Neural cell (in vitro differentiated cells): ENCODE data around the gene ADGRA1. TPM values are rescaled to one million over a fixed set of nuclear protein-coding genes. Genes with fewer than 3 reads are reported as not detected.

Source experiments
- H2AFZ ChIP-seq: fragments of 200-600, 300-800 bp; sonication (generic), shearing (Covaris generic); 2 replicates; pipeline ENCODE4 v1.6.0; 2014; ENCODE audit warnings: low read depth, mild to moderate bottlenecking, antibody characterized with exemption, low read length, moderate library complexity
- H3F3A ChIP-seq: fragments of 200-600 bp; shearing (Covaris generic); 2 replicates; pipeline ENCODE4 v1.6.1; 2016; ENCODE audit warnings: mild to moderate bottlenecking, moderate library complexity, mixed read lengths, antibody characterized with exemption, low read length; ENCODE audit not compliant: insufficient read depth, poor library complexity, severe bottlenecking
- H3K27ac ChIP-seq: fragments of 200-600, 300-800 bp; sonication (generic), shearing (Covaris generic); 2 replicates; pipeline ENCODE4 v1.5.1; 2014; ENCODE audit warnings: mild to moderate bottlenecking, low read length, moderate library complexity
- H3K27me3 ChIP-seq: fragments of 300-800, 200-600 bp; sonication (generic), shearing (Covaris generic); 2 replicates; pipeline ENCODE4 v1.6.0; 2014; ENCODE audit warnings: mild to moderate bottlenecking, low read depth, low read length, moderate library complexity; ENCODE audit not compliant: insufficient read depth
- H3K36me3 ChIP-seq: fragments of 300-800, 200-600 bp; sonication (generic), shearing (Covaris generic); 2 replicates; pipeline ENCODE4 v1.5.1; 2014; ENCODE audit warnings: mild to moderate bottlenecking, antibody characterized with exemption, low read length, moderate library complexity; ENCODE audit not compliant: insufficient read depth
- H3K4me2 ChIP-seq: fragments of 300-800, 200-600 bp; sonication (generic), shearing (Covaris generic); 2 replicates; pipeline ENCODE4 v1.6.0; 2014; ENCODE audit warnings: mild to moderate bottlenecking, low read length
- H3K4me3 ChIP-seq: fragments of 300-800, 200-600 bp; sonication (generic), shearing (Covaris generic); 2 replicates; pipeline ENCODE4 v1.5.1; 2014; ENCODE audit warnings: mild to moderate bottlenecking, low read length, moderate library complexity
- H3K79me2 ChIP-seq: fragments of 200-600 bp; shearing (Covaris generic); replicated peaks from 2 replicates; pipeline ENCODE4 v1.6.0; 2014; ENCODE audit warnings: mild to moderate bottlenecking, low read length, moderate library complexity; ENCODE audit not compliant: insufficient read depth
- H3K9ac ChIP-seq: fragments of 300-800, 200-600 bp; sonication (generic), shearing (Covaris generic); 2 replicates; pipeline ENCODE4 v1.6.1; 2016; ENCODE audit warnings: mild to moderate bottlenecking, low read length, mixed read lengths
- H3K9me2 ChIP-seq: fragments of 200-600 bp; shearing (Covaris generic); 2 replicates; pipeline ENCODE4 v1.6.1; 2016; ENCODE audit warnings: mild to moderate bottlenecking, low read length, mixed read lengths; ENCODE audit not compliant: insufficient read depth
- H3K9me3 ChIP-seq: fragments of 200-600, 300-800 bp; sonication (generic), shearing (Covaris generic); 2 replicates; pipeline ENCODE4 v1.6.1; 2016; ENCODE audit warnings: mild to moderate bottlenecking, mixed run types, low read length, moderate library complexity, mixed read lengths
- H4K20me1 ChIP-seq: fragments of 200-600 bp; shearing (Covaris generic); 2 replicates; pipeline ENCODE4 v1.6.1; 2016; ENCODE audit warnings: mild to moderate bottlenecking, mixed run types; ENCODE audit not compliant: insufficient read depth
- CTCF ChIP-seq: fragments of 450-650 bp; IDR thresholded peaks from 2 replicates; pipeline ENCODE4 v1.5.1; 2014; ENCODE audit warnings: antibody characterized with exemption, mild to moderate bottlenecking, moderate library complexity; ENCODE audit not compliant: poor library complexity, severe bottlenecking
- EP300 ChIP-seq: fragments of 450-650 bp; conservative IDR thresholded peaks from 2 replicates; pipeline ENCODE4 v1.6.1; 2014; ENCODE audit warnings: antibody characterized with exemption, mild to moderate bottlenecking, moderate library complexity; ENCODE audit not compliant: poor library complexity, severe bottlenecking
- EZH2 ChIP-seq: fragments of 200-600, 300-800 bp; shearing (Covaris generic), sonication (generic); IDR thresholded peaks from 2 replicates; pipeline ENCODE4 v1.6.1; 2014; ENCODE audit warnings: antibody characterized with exemption, low read length, borderline replicate concordance, mild to moderate bottlenecking; ENCODE audit not compliant: insufficient read depth, poor library complexity, severe bottlenecking
- MXI1 ChIP-seq: fragments of 450-650 bp; conservative IDR thresholded peaks from 2 replicates; pipeline ENCODE4 v1.6.1; 2014; ENCODE audit warnings: antibody characterized with exemption, mild to moderate bottlenecking; ENCODE audit not compliant: poor library complexity, severe bottlenecking
- POLR2AphosphoS5 ChIP-seq: IDR thresholded peaks from 2 replicates; pipeline ENCODE4 v1.6.1; 2012
- RAD21 ChIP-seq: fragments of 450-650 bp; conservative IDR thresholded peaks from 2 replicates; pipeline ENCODE4 v1.6.1; 2014; ENCODE audit warnings: antibody characterized with exemption, mild to moderate bottlenecking, moderate library complexity
- REST ChIP-seq: IDR thresholded peaks from 2 replicates; pipeline ENCODE4 v1.6.1; 2012; ENCODE audit warnings: borderline replicate concordance
- SMC3 ChIP-seq: fragments of 450-650 bp; conservative IDR thresholded peaks from 2 replicates; pipeline ENCODE4 v1.6.1; 2014; ENCODE audit warnings: antibody characterized with exemption, mild to moderate bottlenecking, moderate library complexity; ENCODE audit not compliant: poor library complexity
- TAF1 ChIP-seq: IDR thresholded peaks from 2 replicates; pipeline ENCODE4 v1.6.1; 2012; ENCODE audit warnings: low read depth
- polyA plus RNA-seq: library from polyadenylated mRNA; depleted of rRNA; stranded (reverse); fragments of >200 nt; gene quantifications from 2 replicates; pipeline ENCODE4 v1.2.3, GENCODE V29; 2014

Gene ADGRA1
- polyA plus RNA-seq, 1 donor from 2014 or later = 2.2 TPM

- no peak overlapping the region for H3K9ac ChIP-seq
- H3K36me3 ChIP-seq = no peaks in the 10 kb centered on the region
- no peaks in the 10 kb centered on the region for H3K79me2 ChIP-seq
- no peaks in the 10 kb centered on the region for H4K20me1 ChIP-seq
- H3K4me2 ChIP-seq = no peak overlapping the region
- H3F3A ChIP-seq = no peaks in the 10 kb centered on the region
- H3K27ac ChIP-seq = no peak overlapping the region
- no peaks in the 10 kb centered on the region for H3K9me3 ChIP-seq
- TF ChIP-seq POLR2AphosphoS5 = no peak
- no peak for TF ChIP-seq MXI1
- TF ChIP-seq TAF1 = no peak
- H3K9me2 ChIP-seq = no peaks in the 10 kb centered on the region
- no peaks in the 10 kb centered on the region for H3K27me3 ChIP-seq
- H2AFZ ChIP-seq = no peak overlapping the region
- H3K4me3 ChIP-seq = no peak overlapping the region
Observed at GRCh38 chr10:133179651-133180050, 91.9 kb downstream of the ADGRA1 start.

GRCh38 chr10:133180192-133180964, 92.7 kb downstream of the ADGRA1 start:
- no peaks in the 10 kb centered on the region for H3K27me3 ChIP-seq
- H3K9me3 ChIP-seq = no peaks in the 10 kb centered on the region
- H3F3A ChIP-seq = no peaks in the 10 kb centered on the region
- no peak overlapping the region for H3K27ac ChIP-seq
- H3K9ac ChIP-seq = no peak overlapping the region
- H2AFZ ChIP-seq = no peak overlapping the region
- H3K4me2 ChIP-seq = no peak overlapping the region
- H3K4me3 ChIP-seq = no peak overlapping the region
- H4K20me1 ChIP-seq = no peaks in the 10 kb centered on the region
- no peak for TF ChIP-seq POLR2AphosphoS5
- no peak for TF ChIP-seq EZH2
- TF ChIP-seq SMC3 = no peak
- H3K79me2 ChIP-seq = no peaks in the 10 kb centered on the region
- no peaks in the 10 kb centered on the region for H3K9me2 ChIP-seq
- H3K36me3 ChIP-seq = no peaks in the 10 kb centered on the region

GRCh38 chr10:133180965-133181639, 93.4 kb downstream of the ADGRA1 start:
- Histone ChIP-seq H3K9me2 (no peaks in the 10 kb centered on the region), H3K9ac (no peak overlapping the region), H3K9me3 (no peaks in the 10 kb centered on the region), H3K79me2 (no peaks in the 10 kb centered on the region), H2AFZ (no peak overlapping the region), H3F3A (no peaks in the 10 kb centered on the region), H3K4me2 (no peak overlapping the region), H3K36me3 (no peaks in the 10 kb centered on the region), H3K27ac (no peak overlapping the region), H3K27me3 (no peaks in the 10 kb centered on the region), H3K4me3 (no peak overlapping the region), H4K20me1 (no peaks in the 10 kb centered on the region)
- TF ChIP-seq EP300 (no peak), MXI1 (no peak), CTCF (no peak), TAF1 (no peak), SMC3 (no peak), RAD21 (no peak), REST (no peak), EZH2 (no peak), POLR2AphosphoS5 (no peak)
